Progenitor cell of endocrine pancreas (in vitro differentiated cells): ENCODE results near the gene PAX7. TPM values are rescaled to one million over a fixed set of nuclear protein-coding genes. Genes with fewer than 3 reads are reported as not detected.

ENCODE experiments used
- DNase-seq: peaks from one replicate; pipeline ENCODE4 v3.0.0; 2021; ENCODE audit warnings: low spot score; ENCODE audit not compliant: unreplicated experiment
- H3K27ac Mint-ChIP-seq: 2 replicates; pipeline ENCODE4 v1.8.0; 2021; ENCODE audit warnings: mild to moderate bottlenecking, moderate library complexity, mixed read lengths
- H3K27me3 Mint-ChIP-seq: 2 replicates; pipeline ENCODE4 v1.8.0; 2021; ENCODE audit warnings: mixed read lengths
- H3K36me3 Mint-ChIP-seq: 2 replicates; pipeline ENCODE4 v1.8.0; 2022; ENCODE audit warnings: mixed read lengths; ENCODE audit not compliant: insufficient read depth
- H3K4me1 Mint-ChIP-seq: 2 replicates; pipeline ENCODE4 v1.8.0; 2021; ENCODE audit warnings: low read depth, mixed read lengths
- H3K4me3 Mint-ChIP-seq: 2 replicates; pipeline ENCODE4 v1.8.0; 2021; ENCODE audit warnings: low read depth, mild to moderate bottlenecking, moderate library complexity, mixed read lengths
- H3K9me3 Mint-ChIP-seq: 2 replicates; pipeline ENCODE4 v1.8.0; 2021; ENCODE audit warnings: low read depth, mixed read lengths
- total RNA-seq: library from RNA; stranded (reverse); gene quantifications from 2 replicates; pipeline ENCODE4 v1.2.1, GENCODE V29; 2021
- TF ChIP-seq, protein P1 (sequence below): fragments of 200-600 bp; sonication (generic); IDR thresholded peaks from one replicate; pipeline ENCODE4 v1.5.0; 2021; ENCODE audit warnings: antibody characterized with exemption, mild to moderate bottlenecking; ENCODE audit not compliant: unreplicated experiment

The PAX7 gene
- total RNA-seq, 1 donor from 2014 or later: not detected

DNA sequence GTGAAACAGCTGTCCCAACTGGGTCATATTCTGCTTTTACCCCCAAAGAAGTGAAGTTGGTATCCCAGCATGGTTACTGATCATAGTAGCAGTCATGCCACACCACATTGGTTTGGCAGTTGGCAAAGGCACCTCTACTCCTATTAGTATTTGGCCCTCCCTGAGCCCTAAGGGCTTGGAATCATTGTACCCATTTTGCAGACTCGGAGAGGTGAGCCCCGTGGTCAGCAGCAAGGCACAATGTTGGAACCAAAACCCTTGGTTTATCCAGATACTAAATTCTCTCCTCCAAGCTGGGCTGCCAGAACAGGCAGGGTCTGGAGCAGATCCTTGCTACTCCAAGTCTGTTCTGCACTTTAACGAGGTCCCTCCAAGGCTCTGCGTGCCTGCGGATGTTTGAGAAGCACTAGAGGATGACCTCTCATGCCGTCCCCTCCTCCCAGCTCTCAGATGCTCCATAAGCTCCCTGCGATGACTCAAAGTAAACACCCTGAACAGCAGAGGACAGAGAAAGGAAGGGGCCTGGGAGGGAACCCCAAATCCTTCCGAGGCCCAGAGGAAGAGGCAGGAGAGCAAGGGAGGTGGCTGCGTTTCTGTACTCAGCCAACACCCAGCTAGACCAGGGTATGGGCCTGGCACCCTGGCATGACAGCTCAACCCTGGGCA, 89.3 kb downstream of the PAX7 start:
- Mint-ChIP-seq H3K4me1 (peaks cover 6% of the 10 kb centered on the region), H3K36me3 (no peaks in the 10 kb centered on the region), H3K4me3 (no peak overlapping the region), H3K27me3 (peaks cover 96% of the 10 kb centered on the region), H3K9me3 (no peaks in the 10 kb centered on the region), H3K27ac (peak overlapping the region; percentile 10)
- TF ChIP-seq, protein P1, sequence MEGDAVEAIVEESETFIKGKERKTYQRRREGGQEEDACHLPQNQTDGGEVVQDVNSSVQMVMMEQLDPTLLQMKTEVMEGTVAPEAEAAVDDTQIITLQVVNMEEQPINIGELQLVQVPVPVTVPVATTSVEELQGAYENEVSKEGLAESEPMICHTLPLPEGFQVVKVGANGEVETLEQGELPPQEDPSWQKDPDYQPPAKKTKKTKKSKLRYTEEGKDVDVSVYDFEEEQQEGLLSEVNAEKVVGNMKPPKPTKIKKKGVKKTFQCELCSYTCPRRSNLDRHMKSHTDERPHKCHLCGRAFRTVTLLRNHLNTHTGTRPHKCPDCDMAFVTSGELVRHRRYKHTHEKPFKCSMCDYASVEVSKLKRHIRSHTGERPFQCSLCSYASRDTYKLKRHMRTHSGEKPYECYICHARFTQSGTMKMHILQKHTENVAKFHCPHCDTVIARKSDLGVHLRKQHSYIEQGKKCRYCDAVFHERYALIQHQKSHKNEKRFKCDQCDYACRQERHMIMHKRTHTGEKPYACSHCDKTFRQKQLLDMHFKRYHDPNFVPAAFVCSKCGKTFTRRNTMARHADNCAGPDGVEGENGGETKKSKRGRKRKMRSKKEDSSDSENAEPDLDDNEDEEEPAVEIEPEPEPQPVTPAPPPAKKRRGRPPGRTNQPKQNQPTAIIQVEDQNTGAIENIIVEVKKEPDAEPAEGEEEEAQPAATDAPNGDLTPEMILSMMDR: no peak
- no peak for DNase-seq

DNA sequence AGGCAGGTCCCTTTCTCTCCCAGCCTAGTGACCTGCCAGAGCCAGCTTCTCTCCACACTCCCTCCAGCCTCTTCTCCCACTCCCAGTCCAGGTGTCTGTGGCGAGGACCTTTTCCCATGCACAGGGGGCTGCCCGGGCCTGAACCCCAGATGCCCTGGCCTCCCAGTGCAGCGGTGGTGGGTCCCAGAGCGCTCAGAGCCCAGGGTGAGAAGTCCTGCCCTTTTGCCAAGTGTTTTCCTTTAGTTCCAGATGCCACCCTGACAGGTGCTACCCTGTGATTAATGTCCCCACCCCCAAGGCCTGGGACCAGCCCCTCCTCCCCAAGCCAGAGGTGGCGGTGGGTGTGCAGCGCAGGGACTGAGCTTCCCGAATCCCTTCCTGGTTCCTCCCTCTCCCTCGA, 90.4 kb downstream of the PAX7 start:
- Mint-ChIP-seq H3K4me3 (no peak overlapping the region), H3K27me3 (peaks cover 96% of the 10 kb centered on the region), H3K4me1 (peaks cover 8% of the 10 kb centered on the region), H3K9me3 (no peaks in the 10 kb centered on the region), H3K27ac (no peak overlapping the region), H3K36me3 (no peaks in the 10 kb centered on the region)
- TF ChIP-seq, protein P1: no peak
- no peak for DNase-seq

GRCh38 chr1:18721776-18722175, 91.1 kb downstream of the PAX7 start:
- H3K4me3 Mint-ChIP-seq: no peak overlapping the region
- H3K9me3 Mint-ChIP-seq: no peaks in the 10 kb centered on the region
- peaks cover 96% of the 10 kb centered on the region for H3K27me3 Mint-ChIP-seq
- TF ChIP-seq, protein P1: no peak
- no peaks in the 10 kb centered on the region for H3K36me3 Mint-ChIP-seq
- no peak overlapping the region for H3K27ac Mint-ChIP-seq
- peaks cover 4% of the 10 kb centered on the region for H3K4me1 Mint-ChIP-seq
- DNase-seq: no peak

DNA sequence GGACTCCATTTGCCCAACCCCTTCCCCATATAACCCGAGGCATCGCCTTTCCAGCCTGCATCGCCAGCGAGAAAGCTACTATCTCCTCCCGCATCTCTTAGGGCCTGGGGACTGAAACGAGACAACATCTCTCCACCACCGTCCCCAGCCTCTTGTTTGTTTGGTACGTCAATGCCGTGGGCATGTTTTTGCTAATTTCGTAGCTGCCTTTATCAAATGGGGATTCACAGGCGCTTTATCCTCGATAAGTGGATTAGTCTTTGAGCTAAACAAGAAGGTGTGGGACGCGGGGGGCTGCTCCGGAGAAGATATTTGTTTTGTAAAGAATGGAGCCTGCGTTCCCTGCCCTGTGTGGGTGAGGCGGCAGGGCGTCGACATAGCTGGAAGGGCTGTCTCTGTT, 91.6 kb downstream of the PAX7 start:
- H3K27me3 Mint-ChIP-seq: peaks cover 100% of the 10 kb centered on the region
- H3K27ac Mint-ChIP-seq: no peak overlapping the region
- DNase-seq: no peak
- peaks cover 4% of the 10 kb centered on the region for H3K4me1 Mint-ChIP-seq
- TF ChIP-seq, protein P1: no peak
- H3K36me3 Mint-ChIP-seq: no peaks in the 10 kb centered on the region
- no peak overlapping the region for H3K4me3 Mint-ChIP-seq
- no peaks in the 10 kb centered on the region for H3K9me3 Mint-ChIP-seq

DNA sequence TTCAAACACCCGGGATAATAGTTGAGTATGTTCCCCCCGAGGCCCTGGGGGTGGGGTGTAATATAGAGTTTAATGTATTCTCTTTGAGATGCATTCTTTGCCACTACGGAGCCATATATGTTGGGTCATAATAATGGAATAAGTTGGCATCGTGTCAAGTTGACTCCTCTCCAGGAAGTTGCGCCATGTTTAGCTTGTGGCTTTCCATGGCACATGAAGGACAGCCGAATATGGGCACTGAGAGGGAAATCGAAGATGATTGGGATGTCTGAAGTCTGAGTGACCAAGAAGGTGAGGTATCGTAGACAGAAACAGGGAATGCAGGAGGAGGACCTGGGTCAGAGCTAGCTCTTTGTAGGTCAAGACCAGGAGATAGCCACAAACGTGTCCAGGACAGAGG, 92.6 kb downstream of the PAX7 start:
- peaks cover 100% of the 10 kb centered on the region for H3K27me3 Mint-ChIP-seq

More for the DNA sequence above, 92.6 kb downstream of the PAX7 start:
- no peak overlapping the region for H3K4me3 Mint-ChIP-seq
- H3K9me3 Mint-ChIP-seq: no peaks in the 10 kb centered on the region
- no peak overlapping the region for H3K27ac Mint-ChIP-seq
- H3K4me1 Mint-ChIP-seq: peaks cover 4% of the 10 kb centered on the region
- H3K36me3 Mint-ChIP-seq: no peaks in the 10 kb centered on the region
- DNase-seq: no peak
- TF ChIP-seq, protein P1: no peak
